ENCODE measurements around the gene RPS6KB2.

GRCh38 chr11:67468456-67468758 lies 40.1 kb downstream of the RPS6KB2 start:
- TF ChIP-seq CTCF (IDR thresholded peaks at IDR 0.05) (no peak), POLR2AphosphoS5 (IDR thresholded peaks at IDR 0.05) (no peak)
